ENCODE results near the gene PRRC2B.

Gene PRRC2B

GRCh38 chr9:131397100-131397790, 3.4 kb downstream of the PRRC2B start:
- in situ Hi-C loops (cut with MboI; ENCODE audit: low pct_unique_long_range_greater_than_20kb, low sequenced_read_pairs, unreplicated experiment) = no loop called here
- no peak for TF ChIP-seq CTCF (IDR thresholded peaks at IDR 0.05; ENCODE audit: extremely low read depth, insufficient read depth, missing control alignments)
- DNase-seq (ENCODE audit: low spot score) = no peak

- DNase-seq (ENCODE audit: low spot score) = no peak
- in situ Hi-C loops (cut with MboI; ENCODE audit: low pct_unique_long_range_greater_than_20kb, low sequenced_read_pairs, unreplicated experiment) = no loop called here
- no peak for TF ChIP-seq CTCF (IDR thresholded peaks at IDR 0.05; ENCODE audit: extremely low read depth, insufficient read depth, missing control alignments)
Observed at GRCh38 chr9:131398204-131398603, 4.3 kb downstream of the PRRC2B start.

GRCh38 chr9:131399972-131400371, 6.1 kb downstream of the PRRC2B start:
- no peak for TF ChIP-seq CTCF (IDR thresholded peaks at IDR 0.05; ENCODE audit: extremely low read depth, insufficient read depth, missing control alignments)
- DNase-seq (ENCODE audit: low spot score) = no peak
- in situ Hi-C loops (cut with MboI; ENCODE audit: low pct_unique_long_range_greater_than_20kb, low sequenced_read_pairs, unreplicated experiment) = no loop called here

- in situ Hi-C loops (cut with MboI; ENCODE audit: low pct_unique_long_range_greater_than_20kb, low sequenced_read_pairs, unreplicated experiment) = no loop called here
- no peak for DNase-seq (ENCODE audit: low spot score)
- TF ChIP-seq CTCF (IDR thresholded peaks at IDR 0.05; ENCODE audit: extremely low read depth, insufficient read depth, missing control alignments) = no peak
Observed at GRCh38 chr9:131400627-131401026, 6.7 kb downstream of the PRRC2B start.

- no peak for DNase-seq (ENCODE audit: low spot score)
- in situ Hi-C loops (cut with MboI; ENCODE audit: low pct_unique_long_range_greater_than_20kb, low sequenced_read_pairs, unreplicated experiment) = no loop called here
- no peak for TF ChIP-seq CTCF (IDR thresholded peaks at IDR 0.05; ENCODE audit: extremely low read depth, insufficient read depth, missing control alignments)
Observed at GRCh38 chr9:131402073-131402472, 8.2 kb downstream of the PRRC2B start.

GRCh38 chr9:131402738-131403492, 9.0 kb downstream of the PRRC2B start:
- in situ Hi-C loops (cut with MboI; ENCODE audit: low pct_unique_long_range_greater_than_20kb, low sequenced_read_pairs, unreplicated experiment) = no loop called here
- no peak for DNase-seq (ENCODE audit: low spot score)
- no peak for TF ChIP-seq CTCF (IDR thresholded peaks at IDR 0.05; ENCODE audit: extremely low read depth, insufficient read depth, missing control alignments)
